Activated CD4-positive, CD25-positive, alpha-beta regulatory T cell (primary cell): ENCODE data around the gene SMOC2.

Source experiments
- DNase-seq, 4 experiments: peaks; one replicate each; lab custom pipeline; 2025; lab: John Stamatoyannopoulos, UW

Gene SMOC2

GRCh38 chr6:168440520-168441433 is at the start of gene SMOC2:
SMOC2 (plus strand) TSS chr6:168441184; CDS start chr6:168441371, 187 bp downstream.
- DNase-seq = no peak

GRCh38 chr6:168393126-168393870 is 47.7 kb upstream of the SMOC2 start:
- DNase-seq = no peak

- DNase-seq = no peak
Measured at GRCh38 chr6:168394606-168395005, 46.4 kb upstream of the SMOC2 start.

- no peak for DNase-seq
Measured at GRCh38 chr6:168395983-168396382, 45.0 kb upstream of the SMOC2 start.

GRCh38 chr6:168396561-168396960 is 44.4 kb upstream of the SMOC2 start:
- no peak for DNase-seq

- DNase-seq = no peak
Measured at GRCh38 chr6:168397012-168397411, 44.0 kb upstream of the SMOC2 start.

GRCh38 chr6:168400037-168400436 is 40.9 kb upstream of the SMOC2 start:
- no peak for DNase-seq

- DNase-seq = no peak
Measured at GRCh38 chr6:168403370-168404005, 37.5 kb upstream of the SMOC2 start.

- no peak for DNase-seq
Measured at GRCh38 chr6:168404560-168404959, 36.4 kb upstream of the SMOC2 start.

GRCh38 chr6:168407842-168408241 is 33.1 kb upstream of the SMOC2 start:
- DNase-seq = no peak

- DNase-seq = no peak
Measured at GRCh38 chr6:168408504-168409136, 32.4 kb upstream of the SMOC2 start.

- no peak for DNase-seq
Measured at GRCh38 chr6:168410035-168410434, 30.9 kb upstream of the SMOC2 start.

- no peak for DNase-seq
Measured at GRCh38 chr6:168410554-168411011, 30.4 kb upstream of the SMOC2 start.

GRCh38 chr6:168411130-168411529 is 29.9 kb upstream of the SMOC2 start:
- DNase-seq = no peak

- DNase-seq = no peak
Measured at GRCh38 chr6:168411793-168412192, 29.2 kb upstream of the SMOC2 start.

GRCh38 chr6:168412456-168412855 is 28.5 kb upstream of the SMOC2 start:
- DNase-seq = no peak

GRCh38 chr6:168413018-168413720 is 27.8 kb upstream of the SMOC2 start:
- DNase-seq = no peak

- DNase-seq = no peak
Measured at GRCh38 chr6:168413856-168414255, 27.1 kb upstream of the SMOC2 start.

- DNase-seq = no peak
Measured at GRCh38 chr6:168414336-168415097, 26.5 kb upstream of the SMOC2 start.
